Prostate gland (tissue), 2 donors: ENCODE measurements around the gene WDTC1.
"Not testable (repeated sequence)": the region's sequence is repeated elsewhere in the genome, so short reads cannot be mapped to it uniquely, and the experiment has no call there.

ENCODE experiments used
- CTCF ChIP-seq, 4 experiments: fragments of 200-600 bp in 2 of 4; fragments of 450-650 bp in 2 of 4; sonication (generic) in 2 of 4; IDR thresholded peaks; 1 replicate in 3 of 4; 2 replicates in 1 of 4; pipeline ENCODE4 v1.5.1; 2016 to 2019; ENCODE audit warnings: antibody characterized with exemption in 4 of 4, mild to moderate bottlenecking in 2 of 4, moderate library complexity in 2 of 4
- POLR2A ChIP-seq: fragments of 450-650 bp; IDR thresholded peaks from one replicate; pipeline ENCODE4 v1.6.1; 2016; ENCODE audit warnings: antibody characterized with exemption, mild to moderate bottlenecking

GRCh38 chr1:27243665-27244064 lies 9.2 kb downstream of the WDTC1 start:
- TF ChIP-seq CTCF (IDR thresholded peaks at IDR 0.05); POLR2A: not testable (repeated sequence)
